ENCODE data around the gene TUBAL3.

The TUBAL3 gene

DNA sequence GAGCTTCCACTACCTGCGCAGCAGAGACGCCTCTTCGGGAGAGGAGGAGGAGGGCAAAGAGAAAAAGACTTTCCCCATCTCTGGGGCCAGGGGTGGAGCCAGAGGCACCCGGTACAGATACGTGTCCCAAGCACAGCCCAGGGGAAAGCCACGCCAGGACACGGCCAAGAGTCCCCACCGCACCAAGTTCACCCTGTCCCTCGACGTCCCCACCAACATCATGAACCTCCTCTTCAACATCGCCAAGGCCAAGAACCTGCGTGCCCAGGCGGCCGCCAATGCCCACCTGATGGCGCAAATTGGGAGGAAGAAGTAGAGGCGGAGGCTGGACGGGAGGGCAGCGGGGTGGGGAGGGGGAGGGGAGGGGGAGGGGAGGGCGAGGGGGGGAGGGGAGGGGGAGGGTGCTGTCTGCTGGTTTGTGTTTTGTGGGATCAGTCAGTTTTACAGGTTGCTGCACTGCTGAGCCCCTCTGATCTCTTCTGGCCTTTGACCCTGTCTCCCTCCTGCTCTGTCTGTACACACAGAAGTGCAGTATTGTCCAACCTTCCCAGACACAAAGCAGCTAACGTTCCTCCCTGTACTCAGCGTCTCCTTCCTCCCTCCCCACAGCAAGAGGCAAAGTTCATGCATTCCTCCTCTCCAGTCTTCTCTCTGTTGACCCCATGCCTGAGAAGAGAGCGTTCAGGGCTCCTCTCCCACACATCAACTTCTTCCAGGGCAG is 30.6 kb downstream of the TUBAL3 start:
- no peak for DNase-seq

DNA sequence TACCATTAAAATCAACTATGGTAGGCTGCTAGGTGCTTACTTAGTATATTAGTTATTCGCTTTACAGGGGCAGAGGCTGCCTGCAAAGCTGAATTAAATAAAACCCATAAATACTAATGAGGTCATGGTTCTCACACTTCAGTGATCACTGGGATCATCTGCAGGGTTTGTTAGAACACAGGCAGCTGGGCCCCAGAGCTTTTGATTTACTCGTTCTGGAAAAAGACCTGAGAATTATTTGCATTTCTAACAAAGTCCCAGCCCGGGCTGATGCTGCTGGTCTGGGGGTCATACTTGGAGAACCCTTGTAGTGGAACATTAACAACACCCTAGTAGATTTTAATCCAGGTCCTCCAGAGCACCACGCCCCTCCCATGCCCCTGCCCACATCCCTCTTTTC is 31.3 kb downstream of the TUBAL3 start:
- DNase-seq, result no peak

DNA sequence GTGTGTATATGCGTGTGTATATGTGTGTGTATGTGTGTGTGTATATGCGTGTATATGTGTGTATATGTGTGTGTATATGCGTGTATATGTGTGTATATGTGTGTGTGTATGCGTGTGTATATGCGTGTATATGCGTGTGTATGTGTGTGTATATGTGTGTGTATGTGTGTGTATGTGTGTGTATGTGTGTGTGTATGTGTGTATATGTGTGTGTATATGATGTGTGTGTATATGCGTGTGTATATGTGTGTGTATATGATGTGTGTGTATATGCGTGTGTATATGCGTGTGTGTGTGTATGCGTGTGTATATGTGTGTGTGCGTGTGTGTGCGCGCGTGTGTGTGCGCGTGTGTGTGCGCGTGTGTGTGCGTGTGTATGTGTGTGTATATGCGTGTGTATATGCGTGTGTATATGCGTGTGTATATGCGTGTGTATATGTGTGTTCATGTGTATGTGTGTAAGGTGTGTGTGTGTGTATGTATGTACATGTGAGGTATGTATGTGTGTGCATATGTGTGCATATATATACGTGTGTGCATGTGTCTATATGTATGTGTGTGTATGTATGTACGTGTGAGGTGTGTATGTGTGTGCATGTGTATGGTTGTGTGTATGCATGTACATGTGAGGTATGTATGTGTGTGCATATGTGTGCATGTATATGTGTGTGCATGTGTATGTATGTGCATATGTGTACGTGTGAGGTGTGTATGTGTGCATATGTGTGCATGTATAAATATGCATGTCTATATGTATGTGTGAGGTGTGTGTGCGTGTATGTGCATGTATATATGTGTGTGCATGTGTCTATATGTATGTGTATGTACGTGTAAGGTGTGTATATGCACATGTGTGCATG is 33.9 kb downstream of the TUBAL3 start:
- DNase-seq, result no peak

DNA sequence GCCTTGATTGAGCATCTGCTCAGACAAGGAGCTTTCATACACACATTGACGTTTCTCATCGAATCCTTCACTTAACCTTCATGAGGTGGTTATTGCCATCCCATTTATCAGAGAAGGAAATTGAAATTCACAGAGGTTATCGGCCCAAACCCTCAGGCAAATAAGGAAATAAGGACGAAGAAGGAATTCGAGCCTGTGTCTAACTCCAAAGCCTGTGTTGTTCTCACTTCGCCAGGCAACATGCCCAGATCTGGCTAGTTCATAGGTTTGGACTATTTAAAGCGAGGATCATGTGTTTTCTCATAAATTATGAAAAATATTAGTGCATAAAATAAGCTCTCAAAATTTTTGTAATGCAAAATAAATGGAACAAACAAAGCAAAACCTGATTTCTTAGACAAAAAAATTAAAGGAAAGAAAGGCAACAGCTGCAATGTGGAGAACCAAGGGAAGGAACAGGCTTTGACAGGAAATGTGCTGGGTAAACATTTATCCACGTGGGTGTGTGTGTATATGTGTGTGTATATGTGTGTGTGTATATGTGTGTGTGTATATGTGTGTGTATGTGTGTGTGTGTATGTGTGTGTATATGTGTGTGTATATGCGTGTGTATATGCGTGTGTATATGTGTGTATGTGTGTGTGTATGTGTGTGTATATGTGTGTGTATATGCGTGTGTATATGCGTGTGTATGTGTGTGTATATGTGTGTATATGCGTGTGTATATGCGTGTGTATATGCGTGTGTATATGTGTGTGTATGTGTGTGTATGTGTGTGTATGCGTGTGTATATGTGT is 35.1 kb downstream of the TUBAL3 start:
- DNase-seq, result no peak

DNA sequence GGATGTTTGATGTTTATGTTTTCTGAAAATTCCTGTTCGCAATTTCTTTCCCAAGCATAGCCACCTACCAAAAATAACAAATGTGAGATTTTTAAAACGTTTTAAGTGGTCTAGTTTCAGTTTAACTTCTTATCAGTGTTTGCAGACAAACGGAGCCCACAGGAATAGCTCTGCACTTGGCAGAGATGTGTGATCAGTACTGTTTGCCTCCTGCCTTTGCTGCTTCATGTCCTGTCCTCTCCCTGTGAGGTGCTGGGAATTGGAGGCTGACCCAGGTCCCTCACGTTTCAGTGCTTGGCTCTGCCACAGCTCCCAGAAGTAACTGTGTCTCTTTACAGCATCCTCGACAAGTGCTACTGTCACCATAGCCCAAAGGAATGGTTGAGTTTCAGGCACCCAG is 38.7 kb downstream of the TUBAL3 start:
- DNase-seq, result no peak

DNA sequence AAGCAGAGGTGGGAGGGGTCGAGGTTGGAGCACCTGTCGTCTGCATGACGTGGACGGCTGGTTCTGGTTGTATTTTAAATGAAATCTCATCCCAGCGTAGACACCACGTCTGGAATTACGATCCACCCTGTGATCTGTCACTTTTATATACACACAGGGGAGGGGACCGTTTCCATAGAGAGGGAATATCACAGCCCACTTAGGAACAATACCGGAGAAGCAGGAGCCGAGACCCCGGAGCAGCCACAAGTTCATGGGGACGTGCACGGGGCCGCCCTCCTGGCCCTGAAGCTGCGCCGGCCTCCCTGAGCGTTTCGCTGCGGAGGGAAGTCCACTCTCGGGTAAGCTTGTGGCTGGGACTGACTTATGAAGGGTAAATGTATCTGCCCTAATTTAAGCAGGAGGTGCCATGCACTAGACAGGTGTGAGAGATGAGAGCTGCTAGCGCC is 39.7 kb downstream of the TUBAL3 start, which contains the start of gene UCN3:
Gene UCN3 (plus strand): TSS at position 77 of the 449 bp plus-strand sequence. CDS start 8,755 bp downstream, outside the sequence.
- no peak for DNase-seq

DNA sequence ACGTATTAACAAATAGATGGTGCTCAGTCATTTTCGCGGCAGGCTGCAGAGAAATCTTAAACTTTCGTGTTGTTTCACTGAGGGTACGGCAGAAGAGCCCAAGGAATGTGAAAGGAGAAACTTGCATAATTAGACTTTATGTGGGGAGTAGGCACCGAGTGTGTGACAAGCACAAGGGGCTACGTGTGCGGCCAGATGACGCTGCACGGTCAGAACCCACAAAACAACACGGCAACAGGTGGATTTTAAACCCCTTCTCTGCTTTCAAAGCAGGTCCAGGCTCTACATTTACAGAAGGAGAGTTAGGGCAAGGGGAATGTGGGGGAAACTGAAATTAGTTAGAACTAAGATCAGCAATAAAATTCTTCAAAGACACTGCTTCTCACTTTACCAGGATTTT is 40.3 kb downstream of the TUBAL3 start:
- no peak for DNase-seq

DNA sequence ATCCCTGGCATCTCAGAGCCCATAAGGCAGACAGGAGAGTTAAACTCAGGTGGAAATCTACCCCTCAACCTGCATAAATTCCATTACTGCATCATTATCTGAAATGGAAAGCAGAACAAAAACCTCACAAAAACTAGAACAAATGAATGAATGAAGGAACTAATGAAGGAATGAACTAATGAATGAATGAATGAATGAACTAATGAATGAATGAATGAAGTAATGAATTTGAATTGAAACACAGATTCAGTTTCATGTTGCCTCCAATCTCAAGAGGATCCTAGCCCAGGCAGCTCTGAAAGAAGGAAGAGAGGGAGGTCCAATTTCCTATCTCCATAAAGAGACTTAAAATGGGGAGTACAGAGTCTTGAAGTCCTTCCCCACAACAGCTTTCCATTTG is 41.8 kb downstream of the TUBAL3 start:
- DNase-seq, result no peak

DNA sequence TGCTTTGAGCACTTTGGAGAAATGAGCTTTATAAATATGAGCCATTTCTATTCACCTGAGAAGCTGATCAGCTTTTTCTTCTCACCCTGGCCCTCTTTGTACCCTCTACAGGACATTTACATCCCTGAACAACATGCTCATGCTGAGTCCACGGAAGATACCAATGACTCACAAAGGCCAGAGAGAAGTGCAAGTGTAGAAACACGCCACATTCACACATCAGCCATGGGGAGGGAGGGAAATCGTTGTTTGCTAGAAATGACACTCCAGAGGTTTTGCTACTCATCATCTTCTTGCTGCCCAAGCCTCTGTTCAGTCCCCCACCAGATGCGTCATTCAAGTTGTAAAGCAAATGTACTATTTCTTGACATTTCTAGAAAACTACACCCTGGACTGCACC is 42.7 kb downstream of the TUBAL3 start:
- no peak for DNase-seq

DNA sequence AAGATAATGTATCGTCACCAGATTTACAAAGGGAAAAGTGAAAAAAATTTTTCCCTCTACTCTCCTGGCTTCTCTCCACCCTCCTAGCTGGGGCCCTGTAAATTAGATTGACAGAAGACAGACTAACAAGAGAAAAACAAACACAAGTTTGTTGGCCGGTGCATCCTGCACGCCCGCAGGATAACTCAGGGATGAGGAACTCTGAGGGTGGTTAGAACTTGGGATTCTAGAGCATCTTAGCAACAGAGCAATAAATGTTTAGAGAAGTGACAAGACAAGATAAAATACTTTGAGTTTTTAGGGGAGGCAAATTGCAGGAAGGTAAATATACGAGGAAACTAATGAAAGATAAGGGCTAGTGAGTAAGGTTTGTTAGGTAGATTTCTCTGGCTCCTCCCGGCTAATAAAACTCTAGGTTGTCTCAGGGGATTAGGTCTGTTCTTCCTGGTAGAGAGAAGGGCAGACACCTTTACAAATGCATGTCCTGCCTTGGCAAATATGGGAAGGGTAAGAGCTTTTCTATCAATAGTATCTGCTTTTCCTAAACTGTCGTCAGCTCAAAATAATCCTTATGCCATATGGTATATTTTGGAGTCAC is 44.2 kb downstream of the TUBAL3 start:
- no peak for DNase-seq

DNA sequence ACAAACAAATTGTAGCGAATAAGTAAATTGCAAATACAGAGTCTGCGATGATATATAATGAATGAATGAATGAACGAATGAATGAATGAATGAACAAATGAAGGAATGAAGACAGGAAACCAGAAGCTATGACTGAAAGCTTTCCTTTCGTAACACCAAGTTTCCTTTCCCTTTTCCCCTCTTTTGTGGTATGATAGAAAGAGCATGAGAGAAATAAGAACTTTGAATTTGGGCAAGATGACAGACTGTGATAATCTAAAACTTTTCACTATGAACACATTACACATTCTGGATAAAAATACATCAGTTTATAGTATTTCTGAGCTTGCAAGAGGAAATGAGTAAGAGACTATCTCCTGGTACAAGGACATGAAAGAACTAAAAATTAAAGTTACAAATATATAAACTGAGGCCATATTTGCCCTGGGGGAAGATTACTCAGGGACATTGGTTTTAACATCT is 48.3 kb downstream of the TUBAL3 start:
- no peak for DNase-seq

DNA sequence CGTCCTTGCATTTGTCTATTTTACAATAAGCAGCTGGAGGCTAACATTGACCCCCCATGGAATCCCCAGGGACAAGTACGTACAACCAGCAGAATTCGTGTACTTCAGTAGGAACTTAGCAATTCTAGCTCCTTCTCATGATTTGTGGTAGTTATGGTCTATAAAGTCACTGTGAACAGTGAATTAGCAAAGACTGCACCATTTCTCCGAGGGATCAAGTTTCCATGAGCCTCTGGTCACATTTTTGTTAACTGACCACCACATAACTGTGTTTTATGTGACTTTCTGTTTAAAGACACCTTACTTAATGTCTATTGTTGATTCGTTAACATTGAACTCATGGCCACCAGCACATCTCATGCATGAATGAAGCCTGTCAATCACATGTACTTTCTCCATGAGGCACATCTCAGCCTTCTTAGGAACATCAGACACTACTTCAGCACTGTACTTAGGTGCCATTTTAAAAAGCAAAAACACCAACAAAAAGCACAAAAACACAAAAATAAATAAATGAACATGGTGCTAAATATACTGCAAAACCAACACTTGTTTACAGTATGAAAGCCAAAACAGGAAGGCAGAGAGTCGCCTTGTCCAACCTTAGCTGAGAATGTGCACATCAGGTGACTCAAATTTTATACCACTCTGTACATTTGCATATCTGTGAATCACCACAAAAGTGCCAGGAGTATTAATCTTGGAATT is 48.9 kb downstream of the TUBAL3 start:
- no peak for DNase-seq

DNA sequence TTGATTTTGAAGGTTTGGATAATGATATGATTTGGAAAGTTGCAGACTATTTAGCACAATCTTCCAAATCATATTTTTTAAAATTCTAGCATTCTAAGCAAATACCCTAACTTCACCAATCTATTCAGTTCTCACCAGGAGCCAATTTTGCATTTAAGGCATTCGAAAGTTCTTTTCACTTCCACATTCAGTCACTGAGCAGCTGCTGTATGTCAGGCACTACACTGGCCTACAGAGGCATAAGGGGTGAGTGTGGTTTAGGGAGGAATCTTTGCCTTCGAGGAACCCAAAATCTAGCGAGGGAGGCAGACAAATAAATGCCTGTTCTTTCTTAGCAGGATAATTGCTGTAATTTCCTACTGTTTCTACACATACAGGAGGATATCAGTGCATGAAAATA is 50.6 kb downstream of the TUBAL3 start:
- DNase-seq, result no peak

DNA sequence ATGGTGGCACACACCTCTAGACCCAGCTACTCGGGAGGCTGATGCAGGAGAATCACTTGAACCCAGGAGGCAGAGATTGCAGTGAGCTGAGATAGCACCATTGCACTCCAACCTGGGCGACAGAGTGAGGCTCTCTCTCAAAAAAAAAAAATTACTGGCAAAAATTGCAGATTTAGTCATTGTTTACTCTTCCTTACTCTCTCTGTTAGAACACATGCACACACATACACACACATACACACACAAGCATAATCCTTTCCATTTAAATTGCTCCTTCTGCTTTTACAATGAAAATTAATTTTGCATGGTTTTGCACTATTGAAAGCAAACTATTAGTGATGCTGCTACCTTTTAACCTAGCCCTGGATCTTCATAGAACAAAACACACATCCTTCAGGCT is 55.3 kb downstream of the TUBAL3 start:
- no peak for DNase-seq

DNA sequence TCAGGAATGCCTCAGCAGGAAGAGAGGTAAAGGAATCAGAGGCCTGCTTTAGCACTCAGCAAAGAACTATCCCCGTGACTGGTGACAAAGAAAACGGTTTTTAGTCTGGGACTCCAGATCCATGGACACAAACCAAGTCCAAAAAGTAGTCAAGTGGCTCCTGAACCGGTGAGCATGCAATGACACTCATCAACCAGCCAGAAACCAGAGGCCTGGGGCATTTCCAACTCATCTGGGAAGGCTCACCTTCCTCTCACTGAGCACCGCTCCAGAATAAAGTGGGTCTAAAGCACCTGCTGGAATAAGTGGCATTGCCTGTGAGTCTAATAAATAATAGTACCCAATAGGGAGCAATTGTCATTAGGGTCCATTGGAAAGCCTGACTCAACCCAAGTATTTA is 57.7 kb downstream of the TUBAL3 start:
- no peak for DNase-seq

DNA sequence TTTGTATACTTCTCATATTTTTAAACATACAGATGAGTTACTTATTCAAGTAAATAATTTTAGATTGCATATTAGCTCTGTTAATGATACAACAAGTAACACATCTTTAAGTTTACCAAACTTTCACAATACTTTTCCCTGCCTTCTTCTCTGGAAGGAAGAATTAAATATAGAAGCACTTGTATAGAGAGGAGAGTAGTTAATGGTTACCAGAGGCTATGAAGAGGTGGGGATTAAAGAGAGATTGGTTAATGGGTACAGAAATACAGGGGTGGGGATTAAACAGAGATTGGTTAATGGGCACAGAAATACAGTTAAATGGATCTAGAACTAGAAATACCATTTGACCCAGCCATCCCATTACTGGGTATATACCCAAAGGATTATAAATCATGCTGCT is 59.9 kb downstream of the TUBAL3 start:
- no peak for DNase-seq

DNA sequence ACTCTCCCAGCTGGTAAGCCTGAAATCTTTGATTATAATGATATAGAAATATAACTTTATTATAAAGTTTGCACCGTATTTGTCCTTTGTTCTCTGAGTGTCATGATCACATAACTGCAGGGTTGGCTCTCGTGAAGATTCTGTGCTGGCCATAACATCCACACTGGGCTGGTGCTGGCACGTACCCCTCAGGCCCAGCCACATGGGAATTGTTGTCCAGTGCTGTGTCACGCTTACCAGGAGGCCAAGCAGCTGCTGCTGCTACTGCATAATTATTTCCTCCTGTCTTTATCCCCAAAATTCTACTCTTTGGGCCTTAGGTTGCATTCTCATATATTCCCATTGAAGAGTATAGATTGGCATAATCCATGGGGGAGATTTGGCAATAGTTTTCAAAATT is 60.6 kb downstream of the TUBAL3 start:
- no peak for DNase-seq

DNA sequence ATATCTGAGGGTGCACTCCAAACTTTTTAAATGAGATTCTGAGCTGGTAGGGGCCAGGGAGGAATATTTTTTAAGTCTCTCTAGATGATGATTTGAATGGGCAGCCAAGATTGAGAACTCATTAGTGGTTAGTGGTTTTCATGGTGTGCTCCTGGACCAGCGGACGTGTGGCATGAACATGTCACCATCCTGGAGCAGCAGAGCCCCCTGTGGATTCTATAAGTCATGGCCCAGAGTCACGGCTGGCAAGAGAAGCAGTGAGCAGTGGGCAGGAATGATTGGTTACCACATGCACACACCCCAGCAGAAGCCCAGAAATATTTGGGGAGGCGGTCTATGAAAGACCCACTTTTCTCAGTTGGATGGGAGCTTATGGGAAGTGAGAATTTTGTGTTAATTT is 61.1 kb downstream of the TUBAL3 start:
- no peak for DNase-seq
